HG03378 (cell line): Measurements from ENCODE around the gene TRPT1.

Experiments
- ATAC-seq: cut with Tn5 transposase; IDR thresholded peaks from one replicate; pipeline ENCODE4 v1.9.1; 2021; ENCODE audit warnings: mild to moderate bottlenecking, moderate library complexity; ENCODE audit not compliant: unreplicated experiment

Gene TRPT1

GRCh38 chr11:64231546-64231945, 5.6 kb upstream of the TRPT1 start:
- ATAC-seq, result no peak

- ATAC-seq, result no peak
These were observed 5.0 kb upstream of the TRPT1 start for GRCh38 chr11:64230985-64231365.

- no peak for ATAC-seq
These were observed 4.4 kb upstream of the TRPT1 start, which contains the start of gene DNAJC4 for GRCh38 chr11:64230171-64230984. TSS of gene DNAJC4 (plus strand) at chr11:64230548. CDS start at chr11:64230855, 307 bp downstream.

DNA sequence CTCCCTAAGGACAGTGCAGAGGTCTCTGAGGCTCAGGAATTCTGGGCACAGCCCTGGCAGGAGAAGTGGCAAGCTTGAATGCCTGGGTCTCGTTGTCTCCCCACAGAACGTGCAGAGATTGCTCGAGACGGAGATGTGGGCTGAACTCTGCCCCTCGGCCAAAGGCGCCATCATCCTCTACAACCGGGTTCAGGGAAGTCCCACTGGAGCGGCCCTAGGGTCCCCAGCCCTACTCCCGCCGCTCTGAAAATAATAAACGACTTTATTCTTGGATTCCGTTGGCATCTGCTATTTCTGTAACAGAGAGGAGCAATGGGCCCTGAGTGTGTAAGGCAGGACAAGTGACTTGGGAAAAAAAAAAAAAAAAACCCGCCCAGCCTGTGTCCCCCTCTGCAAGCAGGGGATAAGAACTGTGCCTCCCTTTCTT, 3.8 kb upstream of the TRPT1 start:
- ATAC-seq, result no peak

DNA sequence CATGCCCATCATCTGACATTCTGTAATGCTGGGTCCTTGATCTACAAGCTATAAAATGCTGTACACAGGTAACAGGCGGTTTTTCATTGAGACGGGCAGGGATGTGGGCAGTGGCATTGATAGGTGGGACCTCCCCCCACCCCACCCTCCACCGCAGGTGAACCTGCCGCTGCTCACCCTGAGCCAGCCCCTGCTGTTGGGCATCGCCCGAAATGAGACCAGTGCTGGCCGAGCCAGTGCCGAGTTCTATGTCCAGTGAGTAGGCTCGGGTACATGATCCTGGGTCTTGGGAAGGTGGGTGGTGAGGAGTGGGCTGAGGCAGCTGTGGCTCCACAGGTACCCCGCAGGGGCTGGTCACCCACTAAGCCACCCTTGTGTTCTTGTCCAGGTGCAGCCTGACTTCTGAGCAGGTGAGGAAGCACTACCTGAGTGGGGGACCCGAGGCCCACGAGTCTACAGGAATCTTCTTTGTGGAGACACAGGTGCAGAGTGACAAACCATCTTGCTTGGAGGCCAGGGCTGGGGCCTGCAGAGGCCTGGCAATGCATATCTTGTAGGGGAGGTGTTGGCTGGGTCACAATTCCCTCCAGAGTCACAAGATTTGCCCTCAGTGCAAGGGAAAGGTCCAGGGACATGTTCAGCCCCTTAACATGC, 3.2 kb upstream of the TRPT1 start:
- ATAC-seq, result no peak

- no peak for ATAC-seq
These were observed 1.5 kb upstream of the TRPT1 start for GRCh38 chr11:64227405-64227956.

DNA sequence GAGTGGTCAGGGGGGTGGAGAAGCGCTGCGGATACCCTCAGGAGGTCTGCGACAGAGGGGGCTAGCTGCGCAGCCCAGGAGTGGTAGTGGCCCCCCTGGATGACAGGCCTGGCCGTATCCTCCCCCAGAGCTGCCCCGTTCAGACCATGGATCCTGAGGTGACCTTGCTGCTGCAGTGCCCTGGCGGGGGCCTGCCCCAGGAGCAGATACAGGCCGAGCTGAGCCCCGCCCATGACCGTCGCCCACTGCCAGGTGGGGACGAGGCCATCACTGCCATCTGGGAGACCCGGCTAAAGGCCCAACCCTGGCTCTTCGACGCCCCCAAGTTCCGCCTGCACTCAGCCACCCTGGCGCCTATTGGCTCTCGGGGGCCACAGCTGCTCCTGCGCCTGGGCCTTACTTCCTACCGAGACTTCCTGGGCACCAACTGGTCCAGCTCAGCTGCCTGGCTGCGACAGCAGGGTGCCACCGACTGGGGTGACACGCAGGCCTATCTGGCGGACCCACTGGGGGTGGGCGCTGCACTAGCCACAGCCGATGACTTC, 593 bp upstream of the TRPT1 start:
- no peak for ATAC-seq

GRCh38 chr11:64224891-64225607, 937 bp downstream of the TRPT1 start:
- ATAC-seq, result no peak

- ATAC-seq, result no peak
These were observed 1.7 kb downstream of the TRPT1 start for GRCh38 chr11:64224151-64224890.

DNA sequence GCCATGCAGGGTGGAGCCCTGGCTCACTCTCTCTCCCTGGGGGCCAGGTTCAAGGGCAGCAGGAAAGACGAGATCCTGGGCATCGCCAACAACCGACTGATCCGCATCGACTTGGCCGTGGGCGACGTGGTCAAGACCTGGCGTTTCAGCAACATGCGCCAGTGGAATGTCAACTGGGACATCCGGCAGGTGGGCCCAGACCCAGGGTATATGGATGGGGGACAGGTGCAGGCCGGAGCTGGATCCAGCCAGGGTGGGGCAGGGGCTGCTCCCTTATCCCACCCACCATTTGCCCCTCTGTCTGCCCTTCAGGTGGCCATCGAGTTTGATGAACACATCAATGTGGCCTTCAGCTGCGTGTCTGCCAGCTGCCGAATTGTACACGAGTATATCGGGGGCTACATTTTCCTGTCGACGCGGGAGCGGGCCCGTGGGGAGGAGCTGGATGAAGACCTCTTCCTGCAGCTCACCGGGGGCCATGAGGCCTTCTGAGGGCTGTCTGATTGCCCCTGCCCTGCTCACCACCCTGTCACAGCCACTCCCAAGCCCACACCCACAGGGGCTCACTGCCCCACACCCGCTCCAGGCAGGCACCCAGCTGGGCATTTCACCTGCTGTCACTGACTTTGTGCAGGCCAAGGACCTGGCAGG, 2.9 kb downstream of the TRPT1 start:
- ATAC-seq, result no peak

- no peak for ATAC-seq
These were observed 3.4 kb downstream of the TRPT1 start for GRCh38 chr11:64222651-64223000.

DNA sequence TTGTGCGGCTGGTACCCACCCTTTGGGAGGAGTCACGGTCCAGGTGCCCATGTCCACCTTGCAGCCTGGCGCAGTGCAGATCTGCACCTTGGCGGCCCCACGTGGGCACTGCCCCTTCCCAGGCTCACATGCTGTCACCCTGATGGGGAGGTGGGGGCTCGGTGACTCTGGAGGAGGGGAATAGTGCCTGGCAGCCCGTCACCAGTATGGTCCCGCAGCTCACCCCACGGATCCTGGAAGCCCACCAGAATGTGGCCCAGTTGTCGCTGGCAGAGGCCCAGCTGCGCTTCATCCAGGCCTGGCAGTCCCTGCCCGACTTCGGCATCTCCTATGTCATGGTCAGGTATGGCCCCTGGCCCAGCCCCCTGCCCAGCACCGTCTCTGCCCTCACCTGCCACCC, 5.2 kb downstream of the TRPT1 start:
- no peak for ATAC-seq

- ATAC-seq, result no peak
These were observed 5.7 kb downstream of the TRPT1 start for GRCh38 chr11:64220271-64220670.

- ATAC-seq, result no peak
These were observed 6.2 kb downstream of the TRPT1 start for GRCh38 chr11:64219755-64220154.

DNA sequence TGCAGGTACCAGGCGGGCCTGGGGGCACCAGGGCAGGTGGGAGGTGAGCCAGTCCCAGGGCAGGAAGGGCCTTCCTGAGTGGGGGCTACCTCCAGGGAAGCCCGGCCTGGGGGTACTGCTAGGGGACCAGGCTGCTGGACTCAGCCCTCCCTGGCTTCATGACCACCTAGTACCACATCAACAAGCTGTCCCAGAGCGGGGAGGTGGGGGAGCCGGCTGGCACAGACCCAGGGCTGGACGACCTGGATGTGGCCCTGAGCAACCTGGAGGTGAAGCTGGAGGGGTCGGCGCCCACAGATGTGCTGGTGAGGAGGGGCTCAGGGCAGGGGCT, 6.7 kb downstream of the TRPT1 start:
- ATAC-seq, result no peak

DNA sequence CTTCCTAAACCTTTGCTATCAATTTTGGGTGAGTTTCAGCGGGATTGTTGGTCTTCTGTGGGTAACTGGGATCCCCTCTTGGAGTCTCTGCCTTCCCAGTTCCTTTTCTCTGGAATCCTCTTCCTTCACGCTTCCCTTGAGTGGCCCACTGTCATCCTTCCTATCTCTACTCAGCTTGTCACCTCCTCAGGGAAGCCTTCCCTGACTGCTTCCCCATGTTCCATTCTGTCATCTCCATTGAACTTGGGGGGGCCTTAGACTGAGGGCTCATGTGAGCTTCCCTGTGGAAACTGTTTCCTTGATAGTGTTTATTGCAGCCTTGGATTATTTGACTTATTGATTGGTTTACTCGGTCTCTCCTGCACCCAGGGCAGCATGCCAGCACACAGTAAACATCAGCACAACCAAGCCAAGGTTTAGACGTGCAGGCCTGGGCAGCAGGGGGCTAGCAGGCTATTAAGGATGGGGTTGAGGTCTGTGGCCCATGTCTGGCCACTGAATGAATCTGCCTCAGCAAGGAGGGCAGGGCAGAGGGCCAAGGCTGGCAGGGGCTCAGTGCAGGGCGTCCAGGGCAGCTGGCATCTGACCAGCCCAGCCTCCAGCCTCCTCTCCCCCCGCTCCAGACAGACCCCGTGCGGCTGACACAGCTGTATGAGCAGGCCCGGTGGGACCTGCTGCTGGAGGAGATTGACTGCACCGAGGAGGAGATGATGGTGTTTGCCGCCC, 7.2 kb downstream of the TRPT1 start:
- ATAC-seq, result no peak

DNA sequence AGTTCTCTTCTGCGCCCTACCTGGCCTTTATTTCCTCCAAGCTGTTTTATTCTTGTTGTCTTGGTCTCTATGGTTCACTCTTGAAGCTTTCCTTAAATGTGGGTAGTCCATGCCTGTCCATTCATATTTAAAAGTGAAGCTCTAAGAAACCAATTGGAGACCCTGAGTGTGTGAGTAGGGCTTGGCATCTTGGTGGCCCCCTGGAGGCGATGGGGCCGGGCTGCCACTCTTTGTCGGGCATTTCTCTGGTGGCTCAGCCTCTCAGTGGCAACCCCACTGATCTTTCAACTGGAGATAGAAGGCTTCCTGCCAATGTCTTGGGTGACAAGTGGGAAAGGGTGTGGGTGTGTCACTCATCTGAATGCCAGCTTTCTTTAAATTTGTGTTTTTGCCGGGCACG, 9.1 kb downstream of the TRPT1 start:
- no peak for ATAC-seq

GRCh38 chr11:64211181-64211872, 14.7 kb downstream of the TRPT1 start:
- ATAC-seq, result no peak
